NT2/D1 (cell line): ENCODE data around the gene USP35.

Experiments used
- DNase-seq: peaks from one replicate; pipeline ENCODE4 v3.0.0-alpha.2; 2011; ENCODE audit warnings: low read depth, low spot score
- H3K27me3 ChIP-seq: 2 replicates; pipeline ENCODE4 v1.6.0; 2011; ENCODE audit warnings: mild to moderate bottlenecking; ENCODE audit not compliant: insufficient read length, insufficient read depth
- H3K36me3 ChIP-seq: 2 replicates; pipeline ENCODE4 v1.6.1; 2011; ENCODE audit warnings: mild to moderate bottlenecking, low read length, mixed read lengths; ENCODE audit not compliant: insufficient read depth, insufficient read length
- H3K4me1 ChIP-seq: 2 replicates; pipeline ENCODE4 v1.5.1; 2011; ENCODE audit not compliant: insufficient read depth, insufficient read length
- H3K4me3 ChIP-seq: 2 replicates; pipeline ENCODE4 v1.5.1; 2011; ENCODE audit warnings: low read depth; ENCODE audit not compliant: insufficient read length
- H3K9ac ChIP-seq: 2 replicates; pipeline ENCODE4 v1.6.0; 2011; ENCODE audit warnings: low read depth; ENCODE audit not compliant: insufficient read length
- H3K9me3 ChIP-seq: 2 replicates; pipeline ENCODE4 v1.5.1; 2011; ENCODE audit warnings: mild to moderate bottlenecking, low read length; ENCODE audit not compliant: insufficient read depth
- SUZ12 ChIP-seq: IDR thresholded peaks from 2 replicates; pipeline ENCODE4 v1.6.1; 2011; ENCODE audit not compliant: insufficient read length, insufficient read depth; ENCODE audit errors: extremely low read depth
- YY1 ChIP-seq: IDR thresholded peaks from 2 replicates; pipeline ENCODE4 v1.6.1; 2011; ENCODE audit not compliant: insufficient read length, insufficient read depth
- ZNF274 ChIP-seq: IDR thresholded peaks from 2 replicates; pipeline ENCODE4 v1.6.1; 2011; ENCODE audit warnings: mild to moderate bottlenecking, low read depth, low read length

Gene USP35

GRCh38 chr11:78244546-78245255 lies 56.0 kb downstream of the USP35 start:
- TF ChIP-seq SUZ12 (no peak), YY1 (no peak)
- no peak for DNase-seq
- H3K9me3 ChIP-seq = no peaks in the 10 kb centered on the region

GRCh38 chr11:78248191-78248590 lies 59.5 kb downstream of the USP35 start:
- H3K36me3 ChIP-seq = peaks cover 3% of the 10 kb centered on the region
- no peaks in the 10 kb centered on the region for H3K27me3 ChIP-seq
- no peaks in the 10 kb centered on the region for H3K4me1 ChIP-seq
- H3K9me3 ChIP-seq = no peaks in the 10 kb centered on the region
- no peak overlapping the region for H3K4me3 ChIP-seq
- no peak for DNase-seq
- H3K9ac ChIP-seq = no peak overlapping the region
- TF ChIP-seq ZNF274 = no peak
- no peak for TF ChIP-seq SUZ12
- TF ChIP-seq YY1 = no peak

More at GRCh38 chr11:78244546-78245255, 56.0 kb downstream of the USP35 start:
- Histone ChIP-seq H3K9ac (no peak overlapping the region), H3K4me1 (no peaks in the 10 kb centered on the region), H3K4me3 (no peak overlapping the region), H3K27me3 (no peaks in the 10 kb centered on the region), H3K36me3 (no peaks in the 10 kb centered on the region)

GRCh38 chr11:78248903-78249302 lies 60.2 kb downstream of the USP35 start:
- Histone ChIP-seq H3K9me3 (no peaks in the 10 kb centered on the region), H3K4me1 (no peaks in the 10 kb centered on the region), H3K4me3 (no peak overlapping the region), H3K9ac (no peak overlapping the region), H3K27me3 (no peaks in the 10 kb centered on the region), H3K36me3 (peaks cover 3% of the 10 kb centered on the region)
- TF ChIP-seq ZNF274 (no peak), YY1 (no peak)
- DNase-seq = no peak

- TF ChIP-seq ZNF274 (no peak), YY1 (no peak), SUZ12 (no peak)
- Histone ChIP-seq H3K27me3 (no peaks in the 10 kb centered on the region), H3K4me3 (no peak overlapping the region), H3K9ac (no peak overlapping the region), H3K36me3 (peaks cover 3% of the 10 kb centered on the region), H3K4me1 (no peaks in the 10 kb centered on the region), H3K9me3 (no peaks in the 10 kb centered on the region)
- DNase-seq = no peak
Observed at GRCh38 chr11:78250099-78250498, 61.4 kb downstream of the USP35 start.

- no peak for DNase-seq
- H3K4me1 ChIP-seq = no peaks in the 10 kb centered on the region
- no peak overlapping the region for H3K9ac ChIP-seq
- H3K27me3 ChIP-seq = no peaks in the 10 kb centered on the region
- H3K4me3 ChIP-seq = no peak overlapping the region
- H3K36me3 ChIP-seq = peaks cover 3% of the 10 kb centered on the region
- TF ChIP-seq SUZ12 (no peak), ZNF274 (no peak), YY1 (no peak)
- no peaks in the 10 kb centered on the region for H3K9me3 ChIP-seq
Observed at GRCh38 chr11:78251083-78251775, 62.5 kb downstream of the USP35 start.

- Histone ChIP-seq H3K4me1 (no peaks in the 10 kb centered on the region), H3K9me3 (no peaks in the 10 kb centered on the region), H3K27me3 (no peaks in the 10 kb centered on the region), H3K9ac (no peak overlapping the region), H3K4me3 (no peak overlapping the region), H3K36me3 (peaks cover 3% of the 10 kb centered on the region)
- TF ChIP-seq YY1 (no peak), ZNF274 (no peak), SUZ12 (no peak)
- no peak for DNase-seq
Observed at GRCh38 chr11:78253797-78254196, 65.1 kb downstream of the USP35 start.

GRCh38 chr11:78254268-78254667 lies 65.5 kb downstream of the USP35 start:
- H3K9me3 ChIP-seq = no peaks in the 10 kb centered on the region
- TF ChIP-seq ZNF274 = no peak
- TF ChIP-seq SUZ12 = no peak
- no peak for TF ChIP-seq YY1
- DNase-seq = no peak
- H3K9ac ChIP-seq = no peak overlapping the region
- no peak overlapping the region for H3K4me3 ChIP-seq
- peaks cover 3% of the 10 kb centered on the region for H3K36me3 ChIP-seq
- no peaks in the 10 kb centered on the region for H3K4me1 ChIP-seq
- no peaks in the 10 kb centered on the region for H3K27me3 ChIP-seq
